HepG2 (cell line): ENCODE measurements around the gene ATXN2.

ENCODE experiments used
- BCL3 ChIP-seq: sonication (generic); formaldehyde crosslinking; IDR thresholded peaks from 2 replicates; pipeline ENCODE4 v1.5.1; 2020; ENCODE audit warnings: mild to moderate bottlenecking, missing genetic modification reagents, moderate library complexity
- DNMT3B ChIP-seq: conservative IDR thresholded peaks from 2 replicates; pipeline ENCODE4 v1.6.1; 2016; ENCODE audit warnings: missing biosample characterization, control low read depth
- GABPA ChIP-seq, 2 experiments: IDR thresholded peaks; 2 replicates each; pipeline ENCODE4 v1.6.1; 2011 to 2016; ENCODE audit warnings: low read depth in 2 of 2, low read length in 1 of 2, missing biosample characterization in 1 of 2, missing genetic modification characterization in 1 of 2
- NFYC ChIP-seq: IDR thresholded peaks from 2 replicates; pipeline ENCODE4 v1.6.1; 2016; ENCODE audit warnings: missing genetic modification reagents, missing compliant biosample characterization
- POLR2AphosphoS5 ChIP-seq: IDR thresholded peaks from 2 replicates; pipeline ENCODE4 v1.6.1; 2012; ENCODE audit warnings: low read depth, low read length
- ZBTB21 ChIP-seq: sonication (generic); formaldehyde crosslinking; IDR thresholded peaks from 2 replicates; pipeline ENCODE4 v1.4.0; 2020; ENCODE audit warnings: missing genetic modification reagents
- ZNF891 ChIP-seq: sonication (generic); formaldehyde crosslinking; IDR thresholded peaks from 2 replicates; pipeline ENCODE4 v1.5.0; 2020; ENCODE audit warnings: mild to moderate bottlenecking, missing genetic modification reagents
- TF ChIP-seq, protein P1 (sequence below): sonication (generic); formaldehyde crosslinking; IDR thresholded peaks from 2 replicates; pipeline ENCODE4 v1.5.0; 2020; ENCODE audit warnings: mild to moderate bottlenecking, missing genetic modification reagents, moderate library complexity
- TF ChIP-seq, protein P2 (sequence below): IDR thresholded peaks from 2 replicates; pipeline ENCODE4 v1.6.1; 2016

GRCh38 chr12:111574797-111575443, 24.2 kb downstream of the ATXN2 start:
- TF ChIP-seq, protein P1, sequence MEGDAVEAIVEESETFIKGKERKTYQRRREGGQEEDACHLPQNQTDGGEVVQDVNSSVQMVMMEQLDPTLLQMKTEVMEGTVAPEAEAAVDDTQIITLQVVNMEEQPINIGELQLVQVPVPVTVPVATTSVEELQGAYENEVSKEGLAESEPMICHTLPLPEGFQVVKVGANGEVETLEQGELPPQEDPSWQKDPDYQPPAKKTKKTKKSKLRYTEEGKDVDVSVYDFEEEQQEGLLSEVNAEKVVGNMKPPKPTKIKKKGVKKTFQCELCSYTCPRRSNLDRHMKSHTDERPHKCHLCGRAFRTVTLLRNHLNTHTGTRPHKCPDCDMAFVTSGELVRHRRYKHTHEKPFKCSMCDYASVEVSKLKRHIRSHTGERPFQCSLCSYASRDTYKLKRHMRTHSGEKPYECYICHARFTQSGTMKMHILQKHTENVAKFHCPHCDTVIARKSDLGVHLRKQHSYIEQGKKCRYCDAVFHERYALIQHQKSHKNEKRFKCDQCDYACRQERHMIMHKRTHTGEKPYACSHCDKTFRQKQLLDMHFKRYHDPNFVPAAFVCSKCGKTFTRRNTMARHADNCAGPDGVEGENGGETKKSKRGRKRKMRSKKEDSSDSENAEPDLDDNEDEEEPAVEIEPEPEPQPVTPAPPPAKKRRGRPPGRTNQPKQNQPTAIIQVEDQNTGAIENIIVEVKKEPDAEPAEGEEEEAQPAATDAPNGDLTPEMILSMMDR = no peak
- TF ChIP-seq POLR2AphosphoS5 (no peak), ZNF891 (CRISPR knock-in tag) (no peak), GABPA (IDR thresholded peaks at IDR 0.05; ENCODE audit: low read depth, low read length) (no peak), GABPA (CRISPR knock-in tag; IDR thresholded peaks at IDR 0.05; ENCODE audit: low read depth) (no peak), DNMT3B (CRISPR knock-in tag) (no peak), BCL3 (CRISPR knock-in tag) (no peak), NFYC (CRISPR knock-in tag) (no peak), ZBTB21 (CRISPR knock-in tag) (no peak)
- TF ChIP-seq, protein P2, sequence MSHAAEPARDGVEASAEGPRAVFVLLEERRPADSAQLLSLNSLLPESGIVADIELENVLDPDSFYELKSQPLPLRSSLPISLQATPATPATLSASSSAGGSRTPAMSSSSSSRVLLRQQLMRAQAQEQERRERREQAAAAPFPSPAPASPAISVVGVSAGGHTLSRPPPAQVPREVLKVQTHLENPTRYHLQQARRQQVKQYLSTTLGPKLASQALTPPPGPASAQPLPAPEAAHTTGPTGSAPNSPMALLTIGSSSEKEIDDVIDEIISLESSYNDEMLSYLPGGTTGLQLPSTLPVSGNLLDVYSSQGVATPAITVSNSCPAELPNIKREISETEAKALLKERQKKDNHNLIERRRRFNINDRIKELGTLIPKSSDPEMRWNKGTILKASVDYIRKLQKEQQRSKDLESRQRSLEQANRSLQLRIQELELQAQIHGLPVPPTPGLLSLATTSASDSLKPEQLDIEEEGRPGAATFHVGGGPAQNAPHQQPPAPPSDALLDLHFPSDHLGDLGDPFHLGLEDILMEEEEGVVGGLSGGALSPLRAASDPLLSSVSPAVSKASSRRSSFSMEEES (CRISPR knock-in tag) = no peak
